NCI-H526 treated with DMSO at 0.1 percent for 48 hours (cell line): ENCODE measurements around the gene HDAC4.
"Not testable (repeated sequence)": the region's sequence is repeated elsewhere in the genome, so short reads cannot be mapped to it uniquely, and the experiment has no call there.

Experiments
- DNase-seq: peaks from one replicate; lab custom pipeline; 2025; lab: John Stamatoyannopoulos, UW

HDAC4 gene

GRCh38 chr2:239086325-239087020, 314.3 kb downstream of the HDAC4 start:
- no peak for DNase-seq

GRCh38 chr2:239085201-239085992, 315.4 kb downstream of the HDAC4 start:
- no peak for DNase-seq

- no peak for DNase-seq
Measured at GRCh38 chr2:239084007-239084406, 316.8 kb downstream of the HDAC4 start.

GRCh38 chr2:239082425-239082824, 318.4 kb downstream of the HDAC4 start:
- DNase-seq = no peak

- no peak for DNase-seq
Measured at GRCh38 chr2:239081622-239082021, 319.2 kb downstream of the HDAC4 start.

- no peak for DNase-seq
Measured at GRCh38 chr2:239081046-239081445, 319.8 kb downstream of the HDAC4 start.

GRCh38 chr2:239079671-239080294, 321.0 kb downstream of the HDAC4 start:
- DNase-seq = peak; percentile 1

GRCh38 chr2:239078128-239078924, 322.5 kb downstream of the HDAC4 start:
- no peak for DNase-seq

GRCh38 chr2:239077260-239077659, 323.6 kb downstream of the HDAC4 start:
- no peak for DNase-seq

GRCh38 chr2:239075918-239076758, 324.7 kb downstream of the HDAC4 start:
- peak; percentile 75 for DNase-seq

- no peak for DNase-seq
Measured at GRCh38 chr2:239073745-239074530, 326.9 kb downstream of the HDAC4 start.

- DNase-seq = no peak
Measured at GRCh38 chr2:239073270-239073669, 327.6 kb downstream of the HDAC4 start.

- no peak for DNase-seq
Measured at GRCh38 chr2:239072786-239073185, 328.0 kb downstream of the HDAC4 start.

- DNase-seq = no peak
Measured at GRCh38 chr2:239070466-239070865, 330.4 kb downstream of the HDAC4 start.

GRCh38 chr2:239069362-239070333, 331.2 kb downstream of the HDAC4 start:
- not testable (repeated sequence) for DNase-seq

- DNase-seq = no peak
Measured at GRCh38 chr2:239068411-239068810, 332.4 kb downstream of the HDAC4 start.

GRCh38 chr2:239067196-239067865, 333.5 kb downstream of the HDAC4 start:
- DNase-seq = no peak

GRCh38 chr2:239066597-239066996, 334.2 kb downstream of the HDAC4 start:
- DNase-seq = no peak

GRCh38 chr2:239065962-239066361, 334.9 kb downstream of the HDAC4 start:
- DNase-seq = no peak
